Muscle layer of duodenum (tissue), 2 donors: ENCODE results near the gene AMMECR1L.
A peak's percentile ranks its signal among the peaks of the same experiment; 100 is the strongest.
"Not testable (repeated sequence)": the region's sequence is repeated elsewhere in the genome, so short reads cannot be mapped to it uniquely, and the experiment has no call there.

ENCODE experiments used
- H3K27ac ChIP-seq: one replicate; pipeline ENCODE4 v1.7.0; 2013; ENCODE audit warnings: mild to moderate bottlenecking, low read length
- H3K27me3 ChIP-seq: one replicate; pipeline ENCODE4 v1.7.0; 2013; ENCODE audit warnings: low read depth, mild to moderate bottlenecking, control low read depth, low read length
- H3K36me3 ChIP-seq, 2 donors: one replicate each; pipeline ENCODE4 v1.7.0; 2013; ENCODE audit warnings: low read length in 2 of 2, control low read depth in 1 of 2, mild to moderate bottlenecking in 1 of 2; ENCODE audit not compliant: insufficient read depth in 2 of 2, control insufficient read depth in 1 of 2
- H3K4me1 ChIP-seq, 2 donors: one replicate each; pipeline ENCODE4 v1.7.0; 2013; ENCODE audit warnings: low read length in 2 of 2, mild to moderate bottlenecking in 2 of 2, control low read depth in 1 of 2, moderate library complexity in 1 of 2; ENCODE audit not compliant: insufficient read depth in 2 of 2, control insufficient read depth in 1 of 2
- H3K4me3 ChIP-seq, 2 donors: one replicate each; pipeline ENCODE4 v1.7.0; 2013; ENCODE audit warnings: low read length in 2 of 2, low read depth in 1 of 2, mild to moderate bottlenecking in 1 of 2
- H3K9me3 ChIP-seq, 2 donors: one replicate each; pipeline ENCODE4 v1.7.0; 2013; ENCODE audit warnings: low read length in 2 of 2, control low read depth in 1 of 2, mild to moderate bottlenecking in 1 of 2; ENCODE audit not compliant: control insufficient read depth in 1 of 2
- donor health status: healthy.

AMMECR1L gene

GRCh38 chr2:127884861-127885740 is 655 bp downstream of the AMMECR1L start:
- Histone ChIP-seq H3K36me3 (peaks cover 8 to 13% of the 10 kb centered on the region in 2 donors), H3K4me3 (peak overlapping the region; percentile 55 to 71), H3K27ac (peak overlapping the region; percentile 77), H3K4me1 (peaks cover 22 to 55% of the 10 kb centered on the region in 2 donors)
- not testable (repeated sequence) for H3K9me3 ChIP-seq, H3K27me3 ChIP-seq

GRCh38 chr2:127884436-127884835 is 1.3 kb downstream of the AMMECR1L start:
- Histone ChIP-seq H3K9me3 (no peaks in the 10 kb centered on the region), H3K36me3 (peaks cover 13 to 14% of the 10 kb centered on the region in 2 donors), H3K27ac (peak overlapping the region; percentile 77), H3K4me1 (peaks cover 22 to 56% of the 10 kb centered on the region in 2 donors), H3K27me3 (no peaks in the 10 kb centered on the region), H3K4me3 (peak overlapping the region; percentile 55 to 71)

- Histone ChIP-seq H3K4me1 (peaks cover 11 to 48% of the 10 kb centered on the region in 2 donors), H3K27me3 (no peaks in the 10 kb centered on the region), H3K4me3 (no peak overlapping the region), H3K9me3 (no peaks in the 10 kb centered on the region), H3K36me3 (peaks cover 13 to 16% of the 10 kb centered on the region in 2 donors), H3K27ac (no peak overlapping the region)
Observed at GRCh38 chr2:127879899-127880298, 5.9 kb downstream of the AMMECR1L start.

- Histone ChIP-seq H3K27ac (no peak overlapping the region), H3K36me3 (peaks cover 15 to 29% of the 10 kb centered on the region in 2 donors), H3K4me1 (peaks cover 0 to 37% of the 10 kb centered on the region in 2 donors)
Observed at GRCh38 chr2:127877626-127878025, 8.1 kb downstream of the AMMECR1L start.

GRCh38 chr2:127877136-127877535 is 8.6 kb downstream of the AMMECR1L start:
- H3K36me3 ChIP-seq, result peaks cover 20 to 29% of the 10 kb centered on the region in 2 donors
- H3K27me3 ChIP-seq, result no peaks in the 10 kb centered on the region
- no peak overlapping the region for H3K4me3 ChIP-seq
- no peaks in the 10 kb centered on the region for H3K9me3 ChIP-seq
- no peak overlapping the region for H3K27ac ChIP-seq
- H3K4me1 ChIP-seq, result peaks cover 0 to 35% of the 10 kb centered on the region in 2 donors

More at GRCh38 chr2:127877626-127878025, 8.1 kb downstream of the AMMECR1L start:
- Histone ChIP-seq H3K9me3 (no peaks in the 10 kb centered on the region), H3K4me3 (no peak overlapping the region), H3K27me3 (no peaks in the 10 kb centered on the region)

GRCh38 chr2:127874378-127875269 is 11.1 kb downstream of the AMMECR1L start:
- Histone ChIP-seq H3K27ac (no peak overlapping the region), H3K27me3 (no peaks in the 10 kb centered on the region), H3K36me3 (peaks cover 31 to 39% of the 10 kb centered on the region in 2 donors), H3K4me1 (peaks cover 0 to 13% of the 10 kb centered on the region in 2 donors), H3K4me3 (no peak overlapping the region), H3K9me3 (no peaks in the 10 kb centered on the region)

GRCh38 chr2:127873707-127874303 is 12.0 kb downstream of the AMMECR1L start:
- Histone ChIP-seq H3K27ac (no peak overlapping the region), H3K4me3 (no peak overlapping the region), H3K4me1 (peaks cover 0 to 13% of the 10 kb centered on the region in 2 donors), H3K36me3 (peaks cover 36 to 47% of the 10 kb centered on the region in 2 donors), H3K9me3 (no peaks in the 10 kb centered on the region), H3K27me3 (no peaks in the 10 kb centered on the region)

- H3K36me3 ChIP-seq, result peaks cover 40 to 62% of the 10 kb centered on the region in 2 donors
- H3K4me3 ChIP-seq, result no peak overlapping the region
- H3K9me3 ChIP-seq, result no peaks in the 10 kb centered on the region
- no peaks in the 10 kb centered on the region for H3K27me3 ChIP-seq
- H3K27ac ChIP-seq, result no peak overlapping the region
- H3K4me1 ChIP-seq, result peaks cover 0 to 13% of the 10 kb centered on the region in 2 donors
Observed at GRCh38 chr2:127872354-127872753, 13.4 kb downstream of the AMMECR1L start.

GRCh38 chr2:127865926-127866325 is 19.8 kb downstream of the AMMECR1L start:
- H3K9me3 ChIP-seq, result no peaks in the 10 kb centered on the region
- peaks cover 61 to 76% of the 10 kb centered on the region in 2 donors for H3K36me3 ChIP-seq
- H3K27ac ChIP-seq, result no peak overlapping the region
- no peak overlapping the region for H3K4me3 ChIP-seq
- H3K27me3 ChIP-seq, result no peaks in the 10 kb centered on the region
- H3K4me1 ChIP-seq, result no peaks in the 10 kb centered on the region

GRCh38 chr2:127864877-127865276 is 20.9 kb downstream of the AMMECR1L start:
- H3K27ac ChIP-seq, result no peak overlapping the region
- no peaks in the 10 kb centered on the region for H3K4me1 ChIP-seq
- H3K36me3 ChIP-seq, result peaks cover 54 to 67% of the 10 kb centered on the region in 2 donors
- H3K9me3 ChIP-seq, result no peaks in the 10 kb centered on the region
- no peak overlapping the region for H3K4me3 ChIP-seq
- H3K27me3 ChIP-seq, result no peaks in the 10 kb centered on the region

GRCh38 chr2:127862228-127862627 is 23.5 kb downstream of the AMMECR1L start:
- Histone ChIP-seq H3K4me3 (no peak overlapping the region), H3K4me1 (peaks cover 0 to 4% of the 10 kb centered on the region in 2 donors), H3K27ac (no peak overlapping the region), H3K36me3 (peaks cover 39 to 41% of the 10 kb centered on the region in 2 donors), H3K27me3 (no peaks in the 10 kb centered on the region), H3K9me3 (no peaks in the 10 kb centered on the region)
